WTC11 (cell line): ENCODE data around the gene KDELR1. TPM values are rescaled to one million over a fixed set of nuclear protein-coding genes. Genes with fewer than 3 reads are reported as not detected.
A peak's percentile ranks its signal among the peaks of the same experiment; 100 is the strongest.

Source experiments
- ATF1 ChIP-seq: sonication (generic); formaldehyde crosslinking; IDR thresholded peaks from 2 replicates; pipeline ENCODE4 v1.8.1; 2023; ENCODE audit warnings: mild to moderate bottlenecking, moderate library complexity, missing genetic modification reagents
- CBFB ChIP-seq: sonication (generic); formaldehyde crosslinking; IDR thresholded peaks from 2 replicates; pipeline ENCODE4 v1.8.1; 2022; ENCODE audit warnings: mild to moderate bottlenecking, low read depth, missing genetic modification reagents
- CREM ChIP-seq: sonication (generic); formaldehyde crosslinking; IDR thresholded peaks from 2 replicates; pipeline ENCODE4 v1.8.1; 2022; ENCODE audit warnings: mild to moderate bottlenecking, missing genetic modification reagents, moderate library complexity
- ESRRA ChIP-seq: sonication (generic); formaldehyde crosslinking; IDR thresholded peaks from 2 replicates; pipeline ENCODE4 v1.8.1; 2022; ENCODE audit warnings: mild to moderate bottlenecking, missing genetic modification reagents, borderline replicate concordance
- ETV6 ChIP-seq: sonication (generic); formaldehyde crosslinking; IDR thresholded peaks from 2 replicates; pipeline ENCODE4 v1.8.1; 2022; ENCODE audit warnings: mild to moderate bottlenecking, missing genetic modification reagents
- FOXK1 ChIP-seq: sonication (generic); formaldehyde crosslinking; IDR thresholded peaks from 2 replicates; pipeline ENCODE4 v1.8.0; 2022; ENCODE audit warnings: mild to moderate bottlenecking, moderate library complexity, missing genetic modification reagents
- GRHL2 ChIP-seq: fragments of 250-450 bp; sonication (Bioruptor Pico); IDR thresholded peaks from 2 replicates; pipeline ENCODE4 v1.8.0; 2022; ENCODE audit warnings: mild to moderate bottlenecking, moderate library complexity; ENCODE audit not compliant: insufficient replicate concordance, severe bottlenecking
- GTF2I ChIP-seq: fragments of 250-450 bp; sonication (Bioruptor Pico); conservative IDR thresholded peaks from 2 replicates; pipeline ENCODE4 v1.4.0; 2021; ENCODE audit warnings: mild to moderate bottlenecking
- HMGA2 ChIP-seq: fragments of 250-450 bp; sonication (Bioruptor Pico); IDR thresholded peaks from 2 replicates; pipeline ENCODE4 v1.4.0; 2021; ENCODE audit warnings: mild to moderate bottlenecking, moderate library complexity
- IRF2 ChIP-seq: sonication (generic); formaldehyde crosslinking; IDR thresholded peaks from 2 replicates; pipeline ENCODE4 v1.8.0; 2022; ENCODE audit warnings: low read depth, missing genetic modification reagents, borderline replicate concordance
- JAZF1 ChIP-seq: fragments of 250-450 bp; sonication (Bioruptor Pico); IDR thresholded peaks from 2 replicates; pipeline ENCODE4 v1.9.0; 2021; ENCODE audit warnings: moderate library complexity, mild to moderate bottlenecking, inconsistent platforms
- MYBL2 ChIP-seq: sonication (generic); formaldehyde crosslinking; IDR thresholded peaks from 2 replicates; pipeline ENCODE4 v1.8.1; 2023; ENCODE audit warnings: mild to moderate bottlenecking, moderate library complexity, missing genetic modification reagents
- NFE2L1 ChIP-seq: sonication (generic); formaldehyde crosslinking; IDR thresholded peaks from 2 replicates; pipeline ENCODE4 v1.8.1; 2023; ENCODE audit warnings: missing genetic modification reagents
- NR1H2 ChIP-seq: sonication (generic); formaldehyde crosslinking; IDR thresholded peaks from 2 replicates; pipeline ENCODE4 v1.9.0; 2021; ENCODE audit warnings: mild to moderate bottlenecking, moderate library complexity, missing genetic modification reagents
- NR2C2 ChIP-seq: sonication (generic); formaldehyde crosslinking; IDR thresholded peaks from 2 replicates; pipeline ENCODE4 v1.8.0; 2022; ENCODE audit warnings: mild to moderate bottlenecking, missing genetic modification reagents
- NR3C1 ChIP-seq: sonication (generic); formaldehyde crosslinking; conservative IDR thresholded peaks from 2 replicates; pipeline ENCODE4 v1.8.1; 2023; ENCODE audit warnings: low read depth, mild to moderate bottlenecking, missing genetic modification reagents
- OVOL2 ChIP-seq: fragments of 250-450 bp; sonication (Bioruptor Pico); IDR thresholded peaks from 2 replicates; pipeline ENCODE4 v1.9.0; 2021; ENCODE audit warnings: mild to moderate bottlenecking, borderline replicate concordance
- PRRX2 ChIP-seq: fragments of 250-450 bp; sonication (Bioruptor Pico); IDR thresholded peaks from 2 replicates; pipeline ENCODE4 v1.8.0; 2021; ENCODE audit warnings: mild to moderate bottlenecking
- RELA ChIP-seq: sonication (generic); formaldehyde crosslinking; IDR thresholded peaks from 2 replicates; pipeline ENCODE4 v1.8.1; 2022; ENCODE audit warnings: missing genetic modification reagents, mild to moderate bottlenecking, borderline replicate concordance
- SOX15 ChIP-seq: fragments of 250-450 bp; sonication (Bioruptor Pico); IDR thresholded peaks from 2 replicates; pipeline ENCODE4 v1.9.0; 2021; ENCODE audit warnings: mild to moderate bottlenecking
- SP1 ChIP-seq: sonication (generic); formaldehyde crosslinking; conservative IDR thresholded peaks from 2 replicates; pipeline ENCODE4 v1.8.1; 2022; ENCODE audit warnings: missing genetic modification reagents
- TEAD1 ChIP-seq: sonication (generic); formaldehyde crosslinking; IDR thresholded peaks from 2 replicates; pipeline ENCODE4 v1.8.0; 2022; ENCODE audit warnings: mild to moderate bottlenecking, missing genetic modification reagents
- ZNF121 ChIP-seq: sonication (generic); formaldehyde crosslinking; IDR thresholded peaks from 2 replicates; pipeline ENCODE4 v1.8.0; 2023; ENCODE audit warnings: missing genetic modification reagents
- ZNF232 ChIP-seq: sonication (generic); formaldehyde crosslinking; IDR thresholded peaks from 2 replicates; pipeline ENCODE4 v1.8.0; 2022; ENCODE audit warnings: mild to moderate bottlenecking, missing genetic modification reagents
- ZNF396 ChIP-seq: fragments of 250-450 bp; sonication (Bioruptor Pico); IDR thresholded peaks from 2 replicates; pipeline ENCODE4 v1.8.0; 2021; ENCODE audit warnings: mild to moderate bottlenecking, moderate library complexity, borderline replicate concordance
- ZNF671 ChIP-seq: fragments of 250-450 bp; sonication (Bioruptor Pico); IDR thresholded peaks from 2 replicates; pipeline ENCODE4 v1.8.0; 2021; ENCODE audit warnings: mild to moderate bottlenecking
- total RNA-seq: library from RNA; stranded (reverse); gene quantifications from 3 replicates; pipeline ENCODE4 v1.2.3, GENCODE V29; 2021
- TF ChIP-seq, protein P1 (sequence below): sonication (generic); formaldehyde crosslinking; IDR thresholded peaks from 2 replicates; pipeline ENCODE4 v1.8.1; 2023; ENCODE audit warnings: mild to moderate bottlenecking, missing genetic modification reagents, borderline replicate concordance
- TF ChIP-seq, protein P2 (sequence below): sonication (generic); formaldehyde crosslinking; IDR thresholded peaks from 2 replicates; pipeline ENCODE4 v1.8.0; 2022; ENCODE audit warnings: missing genetic modification reagents
- TF ChIP-seq, protein P3 (sequence below): fragments of 250-450 bp; sonication (Bioruptor Pico); IDR thresholded peaks from 2 replicates; pipeline ENCODE4 v1.9.0; 2021; ENCODE audit warnings: mild to moderate bottlenecking
- TF ChIP-seq, protein P4 (sequence below): sonication (generic); formaldehyde crosslinking; conservative IDR thresholded peaks from 2 replicates; pipeline ENCODE4 v1.8.1; 2022; ENCODE audit warnings: mild to moderate bottlenecking, missing genetic modification reagents
- TF ChIP-seq, protein P5 (sequence below): sonication (generic); formaldehyde crosslinking; IDR thresholded peaks from 2 replicates; pipeline ENCODE4 v1.8.0; 2022; ENCODE audit warnings: mild to moderate bottlenecking, missing genetic modification reagents
- TF ChIP-seq, protein P6 (sequence below): sonication (generic); formaldehyde crosslinking; IDR thresholded peaks from 2 replicates; pipeline ENCODE4 v1.8.1; 2022; ENCODE audit warnings: low read depth, missing genetic modification reagents, borderline replicate concordance

Gene KDELR1
- total RNA-seq, 1 experiment from 2014 or later, result 207 TPM

DNA sequence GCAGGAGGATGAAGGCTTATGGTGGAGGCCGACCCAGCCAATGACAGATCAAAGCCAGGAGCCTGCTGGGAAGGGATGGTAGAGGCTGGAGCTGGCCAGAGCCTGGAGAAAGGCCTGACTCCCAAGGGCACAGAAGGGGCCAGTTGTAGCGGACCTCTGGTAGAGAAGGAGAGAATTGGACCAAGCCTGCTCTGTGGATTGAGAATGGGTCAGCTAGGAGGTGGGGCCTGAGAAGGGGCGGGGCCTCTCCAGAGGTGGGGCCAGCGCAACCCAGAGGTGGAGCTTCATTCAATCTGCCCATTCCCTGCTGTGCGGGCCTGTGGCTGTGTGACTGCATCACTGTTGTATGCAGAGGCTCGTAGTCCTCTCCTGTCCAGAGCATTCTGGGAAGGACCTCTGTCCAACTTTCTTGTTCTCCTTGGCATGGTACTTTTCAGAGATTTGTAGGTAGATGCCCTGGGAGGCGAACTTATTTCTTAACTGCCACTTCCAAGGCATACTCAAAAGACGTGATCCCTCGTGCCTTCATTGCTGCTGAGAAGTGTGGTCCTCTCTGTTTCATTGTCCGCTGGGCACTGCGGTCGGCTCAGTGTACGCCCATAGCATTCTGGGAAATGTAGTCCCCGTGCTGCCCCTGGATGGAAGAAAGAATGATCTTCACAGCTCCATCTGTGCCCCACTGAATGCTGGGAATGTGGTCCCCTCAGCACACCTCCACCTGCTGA is 8.8 kb upstream of the KDELR1 start (continued):
- TF ChIP-seq, protein P1, sequence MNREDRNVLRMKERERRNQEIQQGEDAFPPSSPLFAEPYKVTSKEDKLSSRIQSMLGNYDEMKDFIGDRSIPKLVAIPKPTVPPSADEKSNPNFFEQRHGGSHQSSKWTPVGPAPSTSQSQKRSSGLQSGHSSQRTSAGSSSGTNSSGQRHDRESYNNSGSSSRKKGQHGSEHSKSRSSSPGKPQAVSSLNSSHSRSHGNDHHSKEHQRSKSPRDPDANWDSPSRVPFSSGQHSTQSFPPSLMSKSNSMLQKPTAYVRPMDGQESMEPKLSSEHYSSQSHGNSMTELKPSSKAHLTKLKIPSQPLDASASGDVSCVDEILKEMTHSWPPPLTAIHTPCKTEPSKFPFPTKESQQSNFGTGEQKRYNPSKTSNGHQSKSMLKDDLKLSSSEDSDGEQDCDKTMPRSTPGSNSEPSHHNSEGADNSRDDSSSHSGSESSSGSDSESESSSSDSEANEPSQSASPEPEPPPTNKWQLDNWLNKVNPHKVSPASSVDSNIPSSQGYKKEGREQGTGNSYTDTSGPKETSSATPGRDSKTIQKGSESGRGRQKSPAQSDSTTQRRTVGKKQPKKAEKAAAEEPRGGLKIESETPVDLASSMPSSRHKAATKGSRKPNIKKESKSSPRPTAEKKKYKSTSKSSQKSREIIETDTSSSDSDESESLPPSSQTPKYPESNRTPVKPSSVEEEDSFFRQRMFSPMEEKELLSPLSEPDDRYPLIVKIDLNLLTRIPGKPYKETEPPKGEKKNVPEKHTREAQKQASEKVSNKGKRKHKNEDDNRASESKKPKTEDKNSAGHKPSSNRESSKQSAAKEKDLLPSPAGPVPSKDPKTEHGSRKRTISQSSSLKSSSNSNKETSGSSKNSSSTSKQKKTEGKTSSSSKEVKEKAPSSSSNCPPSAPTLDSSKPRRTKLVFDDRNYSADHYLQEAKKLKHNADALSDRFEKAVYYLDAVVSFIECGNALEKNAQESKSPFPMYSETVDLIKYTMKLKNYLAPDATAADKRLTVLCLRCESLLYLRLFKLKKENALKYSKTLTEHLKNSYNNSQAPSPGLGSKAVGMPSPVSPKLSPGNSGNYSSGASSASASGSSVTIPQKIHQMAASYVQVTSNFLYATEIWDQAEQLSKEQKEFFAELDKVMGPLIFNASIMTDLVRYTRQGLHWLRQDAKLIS, result no peak
- TF ChIP-seq ZNF121 (CRISPR knock-in tag), result peak; percentile 32; the same call in 1 of the 2 replicates
- TF ChIP-seq ETV6 (CRISPR knock-in tag), result peak; percentile 42
- TF ChIP-seq PRRX2 (CRISPR knock-in tag), result 0 out of 2 replicates have a peak, but pooled peaks have one; percentile 45
- TF ChIP-seq IRF2 (CRISPR knock-in tag), result no peak
- TF ChIP-seq, protein P2, sequence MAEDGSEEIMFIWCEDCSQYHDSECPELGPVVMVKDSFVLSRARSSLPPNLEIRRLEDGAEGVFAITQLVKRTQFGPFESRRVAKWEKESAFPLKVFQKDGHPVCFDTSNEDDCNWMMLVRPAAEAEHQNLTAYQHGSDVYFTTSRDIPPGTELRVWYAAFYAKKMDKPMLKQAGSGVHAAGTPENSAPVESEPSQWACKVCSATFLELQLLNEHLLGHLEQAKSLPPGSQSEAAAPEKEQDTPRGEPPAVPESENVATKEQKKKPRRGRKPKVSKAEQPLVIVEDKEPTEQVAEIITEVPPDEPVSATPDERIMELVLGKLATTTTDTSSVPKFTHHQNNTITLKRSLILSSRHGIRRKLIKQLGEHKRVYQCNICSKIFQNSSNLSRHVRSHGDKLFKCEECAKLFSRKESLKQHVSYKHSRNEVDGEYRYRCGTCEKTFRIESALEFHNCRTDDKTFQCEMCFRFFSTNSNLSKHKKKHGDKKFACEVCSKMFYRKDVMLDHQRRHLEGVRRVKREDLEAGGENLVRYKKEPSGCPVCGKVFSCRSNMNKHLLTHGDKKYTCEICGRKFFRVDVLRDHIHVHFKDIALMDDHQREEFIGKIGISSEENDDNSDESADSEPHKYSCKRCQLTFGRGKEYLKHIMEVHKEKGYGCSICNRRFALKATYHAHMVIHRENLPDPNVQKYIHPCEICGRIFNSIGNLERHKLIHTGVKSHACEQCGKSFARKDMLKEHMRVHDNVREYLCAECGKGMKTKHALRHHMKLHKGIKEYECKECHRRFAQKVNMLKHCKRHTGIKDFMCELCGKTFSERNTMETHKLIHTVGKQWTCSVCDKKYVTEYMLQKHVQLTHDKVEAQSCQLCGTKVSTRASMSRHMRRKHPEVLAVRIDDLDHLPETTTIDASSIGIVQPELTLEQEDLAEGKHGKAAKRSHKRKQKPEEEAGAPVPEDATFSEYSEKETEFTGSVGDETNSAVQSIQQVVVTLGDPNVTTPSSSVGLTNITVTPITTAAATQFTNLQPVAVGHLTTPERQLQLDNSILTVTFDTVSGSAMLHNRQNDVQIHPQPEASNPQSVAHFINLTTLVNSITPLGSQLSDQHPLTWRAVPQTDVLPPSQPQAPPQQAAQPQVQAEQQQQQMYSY (CRISPR knock-in tag), result 0 out of 2 replicates have a peak, but pooled peaks have one; percentile 9
- no peak for TF ChIP-seq GRHL2 (CRISPR knock-in tag)
- peak; percentile 10; the same call in 1 of the 2 replicates for TF ChIP-seq SP1 (CRISPR knock-in tag)
- TF ChIP-seq, protein P3, sequence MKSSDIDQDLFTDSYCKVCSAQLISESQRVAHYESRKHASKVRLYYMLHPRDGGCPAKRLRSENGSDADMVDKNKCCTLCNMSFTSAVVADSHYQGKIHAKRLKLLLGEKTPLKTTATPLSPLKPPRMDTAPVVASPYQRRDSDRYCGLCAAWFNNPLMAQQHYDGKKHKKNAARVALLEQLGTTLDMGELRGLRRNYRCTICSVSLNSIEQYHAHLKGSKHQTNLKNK (CRISPR knock-in tag), result no peak
- no peak for TF ChIP-seq MYBL2 (CRISPR knock-in tag)
- TF ChIP-seq NR3C1 (CRISPR knock-in tag), result no peak
- TF ChIP-seq SOX15, result no peak
- no peak for TF ChIP-seq NR1H2
- TF ChIP-seq, protein P4, sequence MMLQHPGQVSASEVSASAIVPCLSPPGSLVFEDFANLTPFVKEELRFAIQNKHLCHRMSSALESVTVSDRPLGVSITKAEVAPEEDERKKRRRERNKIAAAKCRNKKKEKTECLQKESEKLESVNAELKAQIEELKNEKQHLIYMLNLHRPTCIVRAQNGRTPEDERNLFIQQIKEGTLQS (CRISPR knock-in tag), result no peak
- no peak for TF ChIP-seq GTF2I (CRISPR knock-in tag)
- TF ChIP-seq NR2C2 (CRISPR knock-in tag), result no peak
- no peak for TF ChIP-seq ZNF232 (CRISPR knock-in tag)
- no peak for TF ChIP-seq ZNF396 (CRISPR knock-in tag)
- TF ChIP-seq JAZF1 (CRISPR knock-in tag), result no peak
- TF ChIP-seq, protein P5, sequence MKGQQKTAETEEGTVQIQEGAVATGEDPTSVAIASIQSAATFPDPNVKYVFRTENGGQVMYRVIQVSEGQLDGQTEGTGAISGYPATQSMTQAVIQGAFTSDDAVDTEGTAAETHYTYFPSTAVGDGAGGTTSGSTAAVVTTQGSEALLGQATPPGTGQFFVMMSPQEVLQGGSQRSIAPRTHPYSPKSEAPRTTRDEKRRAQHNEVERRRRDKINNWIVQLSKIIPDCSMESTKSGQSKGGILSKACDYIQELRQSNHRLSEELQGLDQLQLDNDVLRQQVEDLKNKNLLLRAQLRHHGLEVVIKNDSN (CRISPR knock-in tag), result 0 out of 2 replicates have a peak, but pooled peaks have one; percentile 34
- no peak for TF ChIP-seq ESRRA
- peak; percentile 66; the same call in 1 of the 2 replicates for TF ChIP-seq FOXK1
- TF ChIP-seq, protein P6, sequence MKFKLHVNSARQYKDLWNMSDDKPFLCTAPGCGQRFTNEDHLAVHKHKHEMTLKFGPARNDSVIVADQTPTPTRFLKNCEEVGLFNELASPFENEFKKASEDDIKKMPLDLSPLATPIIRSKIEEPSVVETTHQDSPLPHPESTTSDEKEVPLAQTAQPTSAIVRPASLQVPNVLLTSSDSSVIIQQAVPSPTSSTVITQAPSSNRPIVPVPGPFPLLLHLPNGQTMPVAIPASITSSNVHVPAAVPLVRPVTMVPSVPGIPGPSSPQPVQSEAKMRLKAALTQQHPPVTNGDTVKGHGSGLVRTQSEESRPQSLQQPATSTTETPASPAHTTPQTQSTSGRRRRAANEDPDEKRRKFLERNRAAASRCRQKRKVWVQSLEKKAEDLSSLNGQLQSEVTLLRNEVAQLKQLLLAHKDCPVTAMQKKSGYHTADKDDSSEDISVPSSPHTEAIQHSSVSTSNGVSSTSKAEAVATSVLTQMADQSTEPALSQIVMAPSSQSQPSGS (CRISPR knock-in tag), result no peak
- no peak for TF ChIP-seq OVOL2 (CRISPR knock-in tag)
- no peak for TF ChIP-seq NFE2L1
- no peak for TF ChIP-seq ATF1 (CRISPR knock-in tag)
- TF ChIP-seq TEAD1 (CRISPR knock-in tag), result peak; percentile 71; the same call in 1 of the 2 replicates
- no peak for TF ChIP-seq RELA
- TF ChIP-seq CREM, result peak; percentile 42; the same call in 1 of the 2 replicates
- TF ChIP-seq ZNF671 (CRISPR knock-in tag), result no peak
- TF ChIP-seq HMGA2 (CRISPR knock-in tag), result no peak
- TF ChIP-seq CBFB (CRISPR knock-in tag), result no peak
